GM18873 (cell line): ENCODE data around the gene CNTNAP5.

ENCODE experiments used
- ATAC-seq: cut with Tn5 transposase; IDR thresholded peaks from one replicate; pipeline ENCODE4 v1.9.1; 2021; ENCODE audit warnings: mild to moderate bottlenecking, moderate library complexity, moderate number of reproducible peaks; ENCODE audit not compliant: unreplicated experiment, low FRiP score

The CNTNAP5 gene

DNA sequence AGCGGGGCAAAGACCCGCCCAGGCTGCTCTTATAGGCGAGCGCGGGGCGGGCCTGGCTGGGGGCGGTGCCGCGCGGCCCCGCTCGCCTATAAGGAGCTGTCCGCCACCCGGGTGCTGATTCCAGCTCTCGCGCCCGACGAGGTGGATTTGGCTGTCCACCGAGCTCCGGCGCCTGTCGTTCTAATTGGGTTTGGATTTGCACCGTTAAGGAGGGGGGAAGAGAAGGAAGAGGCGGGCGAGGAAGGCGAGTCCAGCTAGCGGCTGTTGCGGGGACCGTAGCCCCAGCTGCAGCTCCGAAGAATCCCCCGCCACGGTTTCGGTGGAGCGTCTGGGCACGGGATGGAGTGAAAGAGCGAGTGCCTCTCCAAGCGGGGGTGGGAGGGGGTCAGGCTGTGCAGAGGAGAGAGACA lies at the start of gene CNTNAP5:
Gene CNTNAP5, plus strand, starts transcription at position 117 of the 410 bp plus-strand sequence. CDS start 364 bp downstream, outside the sequence.
- no peak for ATAC-seq

- ATAC-seq: no peak
Measured at GRCh38 chr2:123976054-123976648, 48.9 kb upstream of the CNTNAP5 start.

DNA sequence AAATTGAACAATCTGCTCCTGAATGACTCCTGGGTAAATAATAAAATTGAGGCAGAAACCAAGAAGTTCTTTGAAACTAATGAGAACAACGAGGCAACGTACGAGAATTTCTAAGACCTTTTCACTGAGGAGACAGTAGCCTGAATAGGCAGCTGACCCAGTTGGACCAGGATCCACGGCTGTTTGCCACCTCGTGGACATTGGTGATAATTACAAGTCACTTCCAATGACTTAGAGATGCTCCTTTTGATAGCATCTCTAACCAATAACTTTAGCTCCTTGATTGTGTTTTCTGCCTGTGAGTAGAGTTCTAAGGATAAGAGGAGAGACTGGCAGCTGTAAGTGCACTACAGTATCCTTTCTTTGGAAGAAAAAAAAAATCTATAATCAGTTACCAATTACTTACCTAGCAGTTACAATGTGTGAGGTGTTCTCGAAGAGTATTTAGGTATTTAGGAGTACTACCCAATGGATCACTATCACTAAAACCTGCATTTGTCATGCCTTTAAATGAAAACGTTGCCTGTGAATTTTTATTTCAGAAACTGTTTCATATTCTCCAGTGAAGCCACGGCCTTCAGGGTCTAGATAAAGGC lies 31.3 kb upstream of the CNTNAP5 start:
- peak; percentile 81 for ATAC-seq

DNA sequence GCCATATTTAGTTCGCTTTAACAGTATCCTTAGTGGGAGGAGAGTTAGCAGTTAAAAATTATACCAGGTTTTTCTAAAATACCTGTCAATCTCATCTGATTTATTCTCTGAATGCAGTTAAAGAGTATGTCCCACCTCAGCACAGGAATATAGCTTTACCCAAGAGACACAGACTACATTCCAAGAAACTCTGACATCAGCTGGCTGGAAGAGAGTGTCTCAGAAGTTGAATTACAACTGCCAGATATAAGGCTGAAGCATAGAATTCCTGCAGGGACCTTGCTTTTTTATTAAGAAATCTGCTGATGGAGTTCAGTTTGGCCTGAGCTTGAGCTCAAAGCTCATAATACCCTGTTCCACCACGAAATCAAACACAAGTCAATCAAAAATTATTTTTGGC lies 25.4 kb upstream of the CNTNAP5 start:
- no peak for ATAC-seq

- no peak for ATAC-seq
Measured at GRCh38 chr2:124001696-124002430, 23.2 kb upstream of the CNTNAP5 start.

GRCh38 chr2:124018890-124019289 lies 6.2 kb upstream of the CNTNAP5 start:
- ATAC-seq: no peak

- ATAC-seq: no peak
Measured at GRCh38 chr2:124024561-124025170, 421 bp upstream of the CNTNAP5 start.

DNA sequence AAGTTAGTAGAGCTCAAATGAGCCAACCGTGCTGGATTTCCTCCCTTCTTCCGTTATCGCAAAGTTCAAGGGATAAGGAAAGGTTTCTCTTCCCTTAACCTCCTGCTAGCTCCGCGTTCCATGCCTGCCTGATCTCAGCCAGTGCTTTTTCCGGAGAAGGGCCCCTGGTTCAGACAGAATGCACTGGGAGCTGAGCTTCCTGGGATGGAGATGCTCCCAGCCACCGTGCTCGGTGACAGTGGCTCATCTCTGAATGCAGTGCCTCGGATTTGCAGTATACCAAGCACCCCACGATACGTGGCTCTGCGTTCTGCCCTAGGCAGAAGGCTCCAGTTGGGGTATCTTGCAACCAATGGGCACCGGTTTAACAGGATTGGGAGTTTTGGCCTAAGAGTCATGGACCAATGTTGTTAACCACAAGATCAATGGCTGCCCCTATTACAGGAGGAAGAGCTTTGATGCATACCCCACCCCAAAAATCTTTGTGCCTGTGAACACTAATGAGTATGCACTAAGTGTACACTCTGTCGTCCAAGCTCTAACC lies 876 bp downstream of the CNTNAP5 start:
- ATAC-seq: no peak

- no peak for ATAC-seq
Measured at GRCh38 chr2:124026503-124026902, 1.4 kb downstream of the CNTNAP5 start.

GRCh38 chr2:124027182-124027581 lies 2.1 kb downstream of the CNTNAP5 start:
- peak; percentile 77 for ATAC-seq

- no peak for ATAC-seq
Measured at GRCh38 chr2:124032799-124033198, 7.7 kb downstream of the CNTNAP5 start.

- no peak for ATAC-seq
Measured at GRCh38 chr2:124034265-124034664, 9.2 kb downstream of the CNTNAP5 start.

GRCh38 chr2:124035001-124035400 lies 9.9 kb downstream of the CNTNAP5 start:
- ATAC-seq: no peak

DNA sequence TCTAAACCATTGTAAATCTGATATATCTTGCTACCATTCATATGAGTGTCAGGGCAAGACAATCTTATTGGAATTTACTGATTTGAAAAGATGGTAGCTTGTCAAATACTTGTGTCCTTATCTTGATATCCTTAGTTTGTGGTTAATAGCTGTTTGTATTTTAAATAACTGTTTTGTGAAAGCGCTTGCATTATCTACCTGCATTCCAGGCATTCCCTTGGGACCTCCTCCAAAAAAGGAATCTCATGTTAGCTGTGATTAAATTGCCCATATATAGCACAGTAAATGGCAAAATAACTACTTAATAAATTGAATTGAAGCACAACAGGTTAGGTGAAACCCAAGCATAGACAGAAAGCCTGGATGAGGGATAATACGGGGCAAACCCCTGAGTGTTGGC lies 13.9 kb downstream of the CNTNAP5 start:
- ATAC-seq: no peak

DNA sequence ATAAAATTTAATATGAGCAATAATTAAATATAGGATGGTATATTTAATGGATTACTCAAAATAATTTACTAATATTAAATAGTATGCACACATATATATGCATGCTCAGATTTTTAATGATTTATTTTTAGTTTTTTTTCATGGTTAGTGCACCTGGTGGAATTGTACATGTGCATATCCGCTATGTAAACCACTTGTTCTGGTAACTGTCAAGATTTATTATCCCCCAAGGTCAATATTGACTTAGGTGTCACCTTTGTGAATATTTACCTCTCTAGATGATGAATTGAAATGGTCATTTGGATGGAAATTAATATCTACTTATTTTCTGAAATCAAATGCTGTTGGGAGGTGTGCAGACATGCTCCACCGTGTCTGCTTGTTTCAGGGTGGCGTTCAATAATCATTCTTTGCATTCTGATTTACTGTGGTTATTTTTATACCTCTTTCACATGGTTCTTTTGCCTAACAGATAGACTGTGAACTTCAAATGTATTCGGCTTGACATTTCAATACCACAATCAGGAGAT lies 14.7 kb downstream of the CNTNAP5 start:
- no peak for ATAC-seq

- no peak for ATAC-seq
Measured at GRCh38 chr2:124045894-124046293, 20.8 kb downstream of the CNTNAP5 start.

- no peak for ATAC-seq
Measured at GRCh38 chr2:124046332-124046731, 21.2 kb downstream of the CNTNAP5 start.

- no peak for ATAC-seq
Measured at GRCh38 chr2:124048102-124048501, 23.0 kb downstream of the CNTNAP5 start.

- ATAC-seq: no peak
Measured at GRCh38 chr2:124048664-124049063, 23.6 kb downstream of the CNTNAP5 start.

GRCh38 chr2:124049136-124049535 lies 24.0 kb downstream of the CNTNAP5 start:
- ATAC-seq: no peak
